ENCODE measurements around the gene PLK1. TPM values are rescaled to one million over a fixed set of nuclear protein-coding genes. Genes with fewer than 3 reads are reported as not detected.

The PLK1 gene
- total and polyA plus RNA-seq, 2 of the 4 experiments (the other 2 are of a cell fraction): 19.4 to 59.0 TPM

DNA sequence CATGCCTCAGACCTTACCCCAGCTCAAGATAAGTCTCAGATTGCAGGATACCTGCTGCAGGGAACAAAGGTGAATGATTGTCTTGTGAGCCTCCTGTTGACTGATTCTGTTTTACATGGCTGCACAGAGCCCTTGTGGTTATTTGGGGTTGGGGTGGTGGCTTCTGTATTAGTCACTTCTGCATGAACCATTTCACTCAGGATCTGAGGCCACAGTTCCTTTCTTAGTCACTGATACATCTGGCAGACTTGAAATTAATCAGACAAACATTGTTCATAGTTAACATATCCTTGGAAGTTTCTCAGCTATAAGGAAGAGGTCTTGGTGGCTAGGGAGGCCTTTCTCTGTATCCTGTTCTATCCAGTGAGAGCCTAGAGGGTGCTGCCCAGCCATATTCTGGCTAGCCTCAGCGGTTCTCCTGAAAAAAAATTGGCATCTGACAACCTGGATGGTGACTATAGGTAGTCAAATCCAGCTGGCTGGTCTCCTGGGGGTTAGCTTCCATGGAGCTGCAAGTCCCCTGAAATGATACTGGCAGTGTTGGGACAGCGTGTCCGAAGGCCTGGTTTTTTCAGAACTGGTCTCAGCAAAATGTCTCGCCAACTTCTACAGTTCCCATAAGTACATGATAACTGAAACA lies 8.4 kb upstream of the PLK1 start:
- H3K4me2 ChIP-seq (ENCODE audit: low read depth, low read length): peak overlapping the region; percentile 44; the same call in 1 of the 2 replicates
- dilution Hi-C loops (cut with HindIII; ENCODE audit: low sequenced_read_pairs, unreplicated experiment): no loop called here
- peak overlapping the region; percentile 11 for H2BK20ac ChIP-seq (ENCODE audit: low read depth, low read length)
- H2AK5ac ChIP-seq (ENCODE audit: low read depth, low read length): peak overlapping the region; percentile 86
- peak overlapping the region in 1 of 2 experiments; percentile 48; a peak in 2 of 4 replicates for H4K8ac ChIP-seq (ENCODE audit: low read depth in 2 of 2, low read length in 2 of 2)
- no peak overlapping the region for H3K56ac ChIP-seq (ENCODE audit: extremely low read depth, insufficient read depth, low read length)
- peak overlapping the region; percentile 69 for H2BK5ac ChIP-seq (ENCODE audit: low read depth, low read length, poor library complexity, severe bottlenecking)
- no TSS peak for BruUV-seq (replicated peaks)
- H3K9ac ChIP-seq (ENCODE audit: low read depth, low read length): no peak overlapping the region; the same call in 1 of the 2 replicates
- peak overlapping the region; percentile 43 for H4K5ac ChIP-seq (ENCODE audit: low read depth, low read length)
- H3K36me3 ChIP-seq (ENCODE audit: control insufficient read depth, insufficient read depth, low read length): peaks cover 31% of the 10 kb centered on the region
- peaks cover 31% of the 10 kb centered on the region for H3K9me1 ChIP-seq (ENCODE audit: insufficient read depth, low read length)
- in situ Hi-C loops (cut with MboI; ENCODE audit: low sequenced_read_pairs): no loop called here
- peaks cover 24 to 53% of the 10 kb centered on the region in 2 experiments for H3K79me1 ChIP-seq (ENCODE audit: low read depth in 1 of 2, low read length in 2 of 2)
- TF ChIP-seq, protein P1, sequence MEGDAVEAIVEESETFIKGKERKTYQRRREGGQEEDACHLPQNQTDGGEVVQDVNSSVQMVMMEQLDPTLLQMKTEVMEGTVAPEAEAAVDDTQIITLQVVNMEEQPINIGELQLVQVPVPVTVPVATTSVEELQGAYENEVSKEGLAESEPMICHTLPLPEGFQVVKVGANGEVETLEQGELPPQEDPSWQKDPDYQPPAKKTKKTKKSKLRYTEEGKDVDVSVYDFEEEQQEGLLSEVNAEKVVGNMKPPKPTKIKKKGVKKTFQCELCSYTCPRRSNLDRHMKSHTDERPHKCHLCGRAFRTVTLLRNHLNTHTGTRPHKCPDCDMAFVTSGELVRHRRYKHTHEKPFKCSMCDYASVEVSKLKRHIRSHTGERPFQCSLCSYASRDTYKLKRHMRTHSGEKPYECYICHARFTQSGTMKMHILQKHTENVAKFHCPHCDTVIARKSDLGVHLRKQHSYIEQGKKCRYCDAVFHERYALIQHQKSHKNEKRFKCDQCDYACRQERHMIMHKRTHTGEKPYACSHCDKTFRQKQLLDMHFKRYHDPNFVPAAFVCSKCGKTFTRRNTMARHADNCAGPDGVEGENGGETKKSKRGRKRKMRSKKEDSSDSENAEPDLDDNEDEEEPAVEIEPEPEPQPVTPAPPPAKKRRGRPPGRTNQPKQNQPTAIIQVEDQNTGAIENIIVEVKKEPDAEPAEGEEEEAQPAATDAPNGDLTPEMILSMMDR (conservative IDR thresholded peaks at IDR 0.05; ENCODE audit: low read depth, low read length): no peak
- TF ChIP-seq CEBPB (IDR thresholded peaks at IDR 0.05; ENCODE audit: low read depth, low read length) (0 out of 2 replicates have a peak, but pooled peaks have one; percentile 7), CHD1 (IDR thresholded peaks at IDR 0.05; ENCODE audit: low read depth, low read length) (no peak), FOS (IDR thresholded peaks at IDR 0.05; ENCODE audit: low read depth, low read length) (peak; percentile 77), MXI1 (IDR thresholded peaks at IDR 0.05; ENCODE audit: borderline replicate concordance, low read depth, low read length) (no peak)
- peak overlapping the region; percentile 84 for H2AK9ac ChIP-seq (replicated peaks; ENCODE audit: low read depth, low read length, poor library complexity)
- H3K9me3 ChIP-seq (ENCODE audit: control insufficient read depth, insufficient read depth, low read length): no peaks in the 10 kb centered on the region
- peak overlapping the region; percentile 40 for H3K18ac ChIP-seq (ENCODE audit: low read depth, low read length)
- POLR2A ChIA-PET (ENCODE audit: unreplicated experiment): no interaction called here
- peak; percentile 72 for ATAC-seq (ENCODE audit: low read depth)
- peak overlapping the region; percentile 52; the same call in 1 of the 2 replicates for H4K91ac ChIP-seq (ENCODE audit: insufficient read depth, low read depth, low read length)
- peak overlapping the region; percentile 74 for H3K14ac ChIP-seq (replicated peaks; ENCODE audit: low read depth, low read length)
- peak overlapping the region; percentile 58; the same call in 1 of the 3 replicates for H2BK15ac ChIP-seq (ENCODE audit: low read depth, low read length)
- peak overlapping the region; percentile 89; the same call in 1 of the 2 replicates for H3K27ac ChIP-seq (ENCODE audit: insufficient read depth, low read length)
- peak overlapping the region; percentile 41; the same call in 1 of the 2 replicates for H3K23ac ChIP-seq (ENCODE audit: low read depth, low read length)
- peaks cover 17% of the 10 kb centered on the region; the same call in 1 of the 2 replicates for H4K20me1 ChIP-seq (ENCODE audit: insufficient read depth, low read length)
- H2BK120ac ChIP-seq (ENCODE audit: low read depth, low read length): peak overlapping the region; percentile 69
- H3K4me1 ChIP-seq (ENCODE audit: control insufficient read depth, insufficient read depth, low read length): peaks cover 32% of the 10 kb centered on the region
- H3K27me3 ChIP-seq (ENCODE audit: control insufficient read depth, insufficient read depth, low read length): no peaks in the 10 kb centered on the region
- CTCF ChIA-PET: interaction anchor here (0.6 to 1.8 kb wide), 2 partner anchors 23 to 57 kb away, joined by 4 read pairs; no protein-coding TSS in a partner anchor
- peak; percentile 95 for DNase-seq
- H3K4ac ChIP-seq (ENCODE audit: low read depth, low read length): peak overlapping the region; percentile 84
- H3K4me3 ChIP-seq (ENCODE audit: insufficient read depth, low read depth, low read length): no peak overlapping the region
- WGBS, 2 experiments (ENCODE audit: extremely low coverage in 2 of 2, insufficient read length in 1 of 2): 80% methylated on average over 3 of the region's 4 CpGs; no CpG with 5 or more reads in 1 of the 2 experiments
- intact Hi-C loops (cut with micrococcal nuclease): no loop called here
- H2AFZ ChIP-seq (replicated peaks; ENCODE audit: low read length, poor library complexity): peak overlapping the region; percentile 57

Measured in IMR-90 (cell line).